ENCODE measurements around the gene P2RY10. TPM values are rescaled to one million over a fixed set of nuclear protein-coding genes. Genes with fewer than 3 reads are reported as not detected.

P2RY10 gene
- total RNA-seq, 1 experiment from 2014 or later = not detected

- Histone ChIP-seq H3K36me3 (ENCODE audit: low read depth, low read length) (no peaks in the 10 kb centered on the region), H3K27ac (ENCODE audit: low read length) (no peak overlapping the region), H3K4me1 (ENCODE audit: insufficient read depth, low read length) (no peaks in the 10 kb centered on the region), H3K4me3 (ENCODE audit: low read length) (no peak overlapping the region), H2AFZ (ENCODE audit: low read length) (no peak overlapping the region), H3F3A (ENCODE audit: low read length, unreplicated experiment) (no peaks in the 10 kb centered on the region), H3K79me2 (ENCODE audit: low read length) (no peaks in the 10 kb centered on the region), H3K9me2 (replicated peaks; ENCODE audit: low read length) (no peaks in the 10 kb centered on the region), H3K4me2 (ENCODE audit: low read length) (no peak overlapping the region), H3K9me3 (ENCODE audit: low read length) (no peaks in the 10 kb centered on the region), H3K27me3 (ENCODE audit: low read length) (peaks cover 17% of the 10 kb centered on the region), H3K9ac (ENCODE audit: low read length) (no peak overlapping the region), H4K20me1 (ENCODE audit: low read length) (no peaks in the 10 kb centered on the region)
- POLR2A ChIA-PET (ENCODE audit: unreplicated experiment) = no interaction called here
- CTCF ChIA-PET = no interaction called here
- no peak for ATAC-seq
- BruUV-seq (replicated peaks) = no TSS peak
- intact Hi-C loops (cut with micrococcal nuclease) = no loop called here
- TF ChIP-seq CTCF (conservative IDR thresholded peaks at IDR 0.05; ENCODE audit: low read depth, low read length) (no peak), EZH2 (IDR thresholded peaks at IDR 0.05; ENCODE audit: low read length, unreplicated experiment) (no peak), EZH2phosphoT487 (IDR thresholded peaks at IDR 0.05; ENCODE audit: borderline replicate concordance, low read length) (no peak)
- no peak for DNase-seq
Observed at GRCh38 chrX:78958419-78959116, 13.4 kb downstream of the P2RY10 start.

GRCh38 chrX:78960888-78961287, 15.7 kb downstream of the P2RY10 start:
- CTCF ChIA-PET = no interaction called here
- no TSS peak for BruUV-seq (replicated peaks)

More at GRCh38 chrX:78960888-78961287, 15.7 kb downstream of the P2RY10 start:
- no peak overlapping the region for H3K9ac ChIP-seq (ENCODE audit: low read length)
- no peak overlapping the region for H3K27ac ChIP-seq (ENCODE audit: low read length)
- no peaks in the 10 kb centered on the region for H4K20me1 ChIP-seq (ENCODE audit: low read length)
- no peaks in the 10 kb centered on the region for H3F3A ChIP-seq (ENCODE audit: low read length, unreplicated experiment)
- ATAC-seq (no peak), DNase-seq (no peak)
- H2AFZ ChIP-seq (ENCODE audit: low read length) = no peak overlapping the region
- H3K4me2 ChIP-seq (ENCODE audit: low read length) = no peak overlapping the region
- POLR2A ChIA-PET (ENCODE audit: unreplicated experiment) = no interaction called here
- H3K4me1 ChIP-seq (ENCODE audit: insufficient read depth, low read length) = no peaks in the 10 kb centered on the region
- H3K9me2 ChIP-seq (replicated peaks; ENCODE audit: low read length) = no peaks in the 10 kb centered on the region
- no peaks in the 10 kb centered on the region for H3K36me3 ChIP-seq (ENCODE audit: low read depth, low read length)
- TF ChIP-seq CTCF (conservative IDR thresholded peaks at IDR 0.05; ENCODE audit: low read depth, low read length) (no peak), EZH2phosphoT487 (IDR thresholded peaks at IDR 0.05; ENCODE audit: borderline replicate concordance, low read length) (no peak)
- peaks cover 14% of the 10 kb centered on the region; the same call in 1 of the 2 replicates for H3K27me3 ChIP-seq (ENCODE audit: low read length)
- no peaks in the 10 kb centered on the region for H3K9me3 ChIP-seq (ENCODE audit: low read length)
- intact Hi-C loops (cut with micrococcal nuclease) = no loop called here
- no peak overlapping the region for H3K4me3 ChIP-seq (ENCODE audit: low read length)
- no peaks in the 10 kb centered on the region for H3K79me2 ChIP-seq (ENCODE audit: low read length)
